Measurements from ENCODE around the gene WDR3.

Gene WDR3

DNA sequence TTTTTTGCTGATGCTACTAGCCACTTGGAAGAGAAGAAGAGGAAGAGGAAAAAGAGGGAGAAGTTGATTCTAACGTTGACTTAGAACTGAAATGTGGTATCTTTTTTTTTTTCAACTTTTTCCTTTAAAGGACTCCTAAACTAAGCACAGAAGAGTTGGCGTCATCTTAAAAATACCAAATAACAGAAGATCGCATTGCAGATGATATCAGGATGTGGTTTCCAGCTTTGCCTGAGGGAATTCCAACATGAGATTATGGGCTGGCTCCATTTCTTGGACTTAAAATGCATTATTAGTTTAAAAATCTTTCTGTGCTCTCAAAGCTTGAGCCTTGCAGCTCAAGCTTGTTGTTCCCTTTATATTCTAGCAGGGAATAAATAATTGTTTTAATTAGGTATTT, 29.8 kb downstream of the WDR3 start:
- no peak for DNase-seq

DNA sequence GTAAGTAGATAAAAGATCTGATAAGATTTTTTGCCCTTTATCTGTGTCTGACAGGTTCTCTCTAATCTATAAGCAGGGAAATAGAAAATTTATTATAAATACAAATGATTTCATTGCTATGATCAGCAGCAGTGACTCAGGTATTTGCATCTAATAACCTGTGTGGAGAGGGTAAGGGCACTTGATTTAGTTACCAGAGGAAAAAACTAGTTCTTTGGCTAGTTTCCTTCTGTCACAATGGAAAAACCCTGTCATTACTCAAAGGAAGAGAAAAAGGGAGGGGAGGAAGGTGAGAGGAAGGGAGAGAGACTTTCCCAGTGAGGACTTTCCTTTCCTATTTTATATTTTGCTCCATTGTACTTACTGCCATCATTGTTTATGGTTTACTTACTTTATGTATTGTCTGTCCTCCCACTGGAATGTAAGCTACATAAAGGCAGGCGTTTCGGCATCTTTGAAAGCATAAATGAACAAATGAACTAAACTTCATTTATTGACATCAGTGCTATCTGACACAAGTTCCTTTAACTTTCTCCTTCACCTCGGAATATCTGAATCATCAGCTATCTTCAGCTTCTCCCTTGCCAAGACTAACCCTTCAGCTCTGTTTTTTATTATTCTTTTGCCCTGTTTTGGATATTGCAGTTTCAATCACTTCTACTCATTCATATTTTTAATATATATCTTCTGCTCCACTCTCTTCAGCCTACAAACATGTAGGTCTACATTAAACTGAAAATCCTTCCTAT, 34.9 kb downstream of the WDR3 start:
- no peak for DNase-seq

DNA sequence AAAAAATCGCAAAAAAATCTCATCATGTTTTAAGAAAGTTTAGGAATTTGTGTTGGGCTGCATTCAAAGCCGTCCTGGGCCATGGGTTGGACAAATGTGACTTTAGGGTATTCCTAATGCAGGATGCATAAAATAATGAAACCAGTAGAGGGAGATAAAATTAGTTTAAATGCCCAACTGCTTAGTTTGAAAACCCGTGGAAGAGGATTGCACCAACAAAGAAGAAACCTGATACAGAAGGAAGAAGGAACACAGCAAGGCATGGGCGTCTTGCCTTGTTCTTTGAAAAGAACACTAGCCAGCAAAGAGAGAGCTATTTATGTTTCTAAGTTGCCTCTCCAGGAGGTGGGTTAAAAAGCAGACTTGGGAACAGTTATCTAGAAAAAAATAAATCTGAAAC, 37.9 kb downstream of the WDR3 start:
- no peak for DNase-seq

DNA sequence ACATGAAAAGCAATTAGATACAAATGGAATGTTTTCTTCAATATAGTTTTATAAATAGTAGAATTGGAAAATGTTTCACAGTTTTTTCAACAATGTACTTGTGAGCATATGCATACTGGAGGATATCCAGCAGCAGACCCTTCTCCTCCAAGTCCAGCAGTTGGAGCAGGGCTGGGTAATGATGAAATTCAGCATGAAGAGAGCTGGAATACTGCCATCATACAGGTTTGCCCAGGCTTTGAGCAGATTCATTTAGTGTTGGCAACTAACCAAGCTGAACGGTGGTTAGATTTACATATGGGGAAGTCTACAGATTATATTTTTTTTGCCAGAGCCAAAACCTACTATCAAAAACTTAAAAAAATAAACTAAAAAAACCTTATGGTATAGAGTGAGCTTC, 38.3 kb downstream of the WDR3 start:
- peak; percentile 36 for DNase-seq

DNA sequence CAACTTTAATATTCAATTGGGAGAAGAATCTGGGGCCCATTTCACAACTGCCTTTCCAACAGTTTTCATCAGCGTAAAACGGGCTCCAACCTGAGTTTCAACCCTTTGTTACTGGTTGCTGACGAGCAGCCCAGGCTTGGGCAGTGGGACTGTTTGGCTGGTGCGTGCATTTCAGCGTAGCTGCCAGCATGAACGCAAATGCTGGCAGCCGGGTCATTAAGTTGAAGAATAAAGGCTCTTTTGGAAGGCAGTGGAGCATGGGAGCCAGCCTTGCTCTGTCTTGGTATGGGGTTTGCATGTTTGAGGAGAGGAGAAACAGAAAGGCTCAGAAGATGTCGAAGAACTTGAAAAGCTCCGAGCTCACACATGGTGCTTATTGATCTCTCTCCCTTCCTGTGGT, 40.7 kb downstream of the WDR3 start:
- DNase-seq = no peak

DNA sequence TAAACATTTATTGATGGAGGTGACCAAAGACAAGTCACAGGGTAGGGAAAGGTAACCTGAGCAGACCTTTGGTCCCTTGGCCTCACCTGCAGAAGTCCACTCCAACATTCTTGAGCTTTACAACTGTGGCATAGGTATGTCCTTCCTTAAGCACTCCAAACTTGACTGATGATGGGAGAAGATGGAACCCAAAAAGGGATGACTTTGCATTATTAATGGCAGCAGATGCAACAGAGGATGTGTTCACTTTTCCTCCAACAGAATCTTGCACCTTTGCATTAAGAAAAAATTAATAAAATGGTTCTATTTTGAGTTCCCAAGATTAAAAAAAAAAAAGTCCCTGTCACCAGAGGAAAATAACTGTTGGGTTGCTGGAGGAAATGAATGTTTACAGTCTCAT, 42.2 kb downstream of the WDR3 start:
- DNase-seq = no peak

DNA sequence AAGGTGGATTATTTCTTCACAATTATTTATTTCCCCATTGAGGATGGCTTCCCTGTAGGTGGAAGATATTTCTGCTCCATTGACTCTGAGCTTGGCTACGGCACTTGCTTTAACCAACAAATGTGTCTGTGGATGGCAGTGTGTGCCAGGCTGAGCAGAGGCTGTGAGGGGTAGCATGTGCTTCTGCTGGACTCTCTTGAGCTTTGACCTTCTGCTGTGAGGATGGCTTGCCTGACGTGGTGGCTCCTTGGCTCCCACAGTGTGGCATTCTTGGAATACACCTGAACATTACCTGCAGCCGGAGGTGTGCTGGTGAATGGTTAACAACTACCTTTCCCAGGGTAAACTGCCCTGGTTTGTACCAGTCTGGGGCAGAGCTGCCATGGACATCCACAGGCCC, 46.8 kb downstream of the WDR3 start:
- DNase-seq = no peak

DNA sequence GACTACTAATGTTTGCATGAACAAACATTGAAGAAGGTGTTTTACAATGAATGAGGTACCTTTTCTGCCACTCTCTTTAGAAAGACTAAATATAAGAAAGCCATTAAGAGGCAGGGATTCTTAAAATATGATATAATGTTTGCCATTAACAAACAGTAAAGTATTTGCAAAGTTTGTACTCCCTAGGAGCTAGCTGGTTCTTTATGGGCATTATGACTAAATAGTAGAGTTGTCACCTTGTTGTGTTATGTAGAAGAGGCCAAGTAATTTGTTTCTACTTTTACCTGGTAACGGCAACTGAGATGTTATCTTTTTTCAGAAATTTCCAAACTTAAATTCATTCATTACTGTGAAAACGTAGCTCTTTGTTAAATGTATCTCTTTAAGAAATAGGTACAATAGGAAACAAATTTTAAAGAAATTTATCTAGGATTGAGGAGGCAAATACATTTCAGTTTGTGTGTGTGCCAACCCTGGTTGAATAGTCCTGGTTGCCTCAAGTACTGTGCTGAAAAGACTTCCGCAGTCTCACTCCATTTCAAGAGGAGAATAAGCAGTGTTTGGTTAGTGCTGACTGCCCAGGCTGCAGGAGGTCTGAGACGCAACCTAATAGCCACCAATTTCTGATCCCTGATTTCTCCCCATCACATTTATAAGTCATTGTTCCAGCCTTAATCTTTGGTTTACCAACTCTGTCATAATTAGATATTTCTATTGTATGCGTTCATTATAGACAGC, 52.1 kb downstream of the WDR3 start:
- no peak for DNase-seq

DNA sequence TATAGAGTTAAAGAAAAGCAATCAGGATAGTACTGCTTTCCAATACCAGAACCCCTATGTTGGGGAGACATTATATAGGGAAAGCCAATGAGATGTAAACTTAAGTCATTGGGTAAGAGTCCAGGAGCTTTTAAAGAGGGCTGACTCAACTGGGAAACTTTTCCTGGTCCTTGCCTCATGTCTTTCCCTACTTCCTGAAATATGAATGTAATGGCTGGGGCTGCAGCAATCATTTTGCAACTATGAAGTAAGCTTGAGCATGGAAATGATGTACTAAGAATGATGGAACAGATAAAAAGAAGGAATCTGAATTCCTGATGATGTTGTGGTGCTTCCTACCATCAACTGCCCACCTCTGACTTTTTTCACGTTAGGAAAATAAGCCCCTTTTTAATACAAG, 55.7 kb downstream of the WDR3 start:
- DNase-seq = no peak

DNA sequence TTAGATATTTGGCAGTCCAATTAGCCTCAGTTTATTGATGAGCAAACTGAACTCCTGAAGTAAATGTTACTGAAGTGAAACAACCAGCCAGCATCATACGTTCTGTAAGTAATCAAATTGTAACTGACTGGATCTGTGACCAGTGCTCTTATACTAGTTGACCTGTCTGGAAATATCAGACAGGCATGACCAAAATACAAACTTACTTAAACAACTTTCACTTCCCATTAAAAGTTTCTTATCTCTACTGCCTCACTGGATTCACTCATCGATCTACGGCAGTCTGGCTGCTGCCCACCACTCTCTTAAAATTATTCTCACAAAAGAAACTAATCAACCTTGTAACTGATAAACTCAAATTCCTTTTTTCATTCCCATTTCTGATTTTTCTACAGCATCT, 56.4 kb downstream of the WDR3 start:
- no peak for DNase-seq

DNA sequence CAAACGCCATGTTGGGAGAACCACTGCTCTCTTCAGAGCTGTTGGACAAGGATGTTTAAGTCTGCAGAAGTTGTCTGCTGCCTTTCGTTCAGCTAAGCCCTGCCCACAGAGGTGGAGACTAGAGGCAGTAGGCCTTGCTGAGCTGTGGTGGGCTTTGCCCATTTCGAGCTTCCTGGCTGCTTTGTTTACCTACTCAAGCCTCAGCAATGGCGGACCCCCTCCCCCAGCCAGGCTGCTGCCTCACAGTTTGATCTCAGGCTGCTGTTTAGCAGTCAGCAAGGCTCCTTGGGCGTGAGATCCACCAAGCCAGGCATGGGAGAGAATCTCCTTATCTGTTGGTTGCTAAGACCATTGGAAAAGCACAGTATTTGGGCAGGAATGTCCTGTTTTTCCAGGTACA, 74.8 kb downstream of the WDR3 start:
- no peak for DNase-seq

DNA sequence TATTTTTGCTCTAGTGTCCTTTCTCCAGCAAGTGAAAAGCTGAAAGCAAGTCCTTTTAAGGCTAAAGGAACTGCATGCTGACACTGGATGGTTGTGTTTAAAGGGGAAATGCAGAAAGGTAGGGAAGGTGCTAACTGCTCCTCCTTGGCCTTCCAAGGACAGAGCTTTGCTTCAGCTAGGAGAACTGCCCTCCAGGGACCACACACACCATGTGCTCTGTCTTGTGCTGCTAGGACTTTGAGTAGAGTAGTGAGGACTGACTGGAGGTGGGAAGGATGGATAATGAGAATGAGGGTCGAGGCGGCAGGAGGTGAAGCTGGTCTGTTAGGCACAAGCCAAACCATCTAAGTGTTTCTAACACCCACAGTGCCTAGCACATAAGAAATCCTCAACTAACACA, 77.9 kb downstream of the WDR3 start:
- DNase-seq = no peak

DNA sequence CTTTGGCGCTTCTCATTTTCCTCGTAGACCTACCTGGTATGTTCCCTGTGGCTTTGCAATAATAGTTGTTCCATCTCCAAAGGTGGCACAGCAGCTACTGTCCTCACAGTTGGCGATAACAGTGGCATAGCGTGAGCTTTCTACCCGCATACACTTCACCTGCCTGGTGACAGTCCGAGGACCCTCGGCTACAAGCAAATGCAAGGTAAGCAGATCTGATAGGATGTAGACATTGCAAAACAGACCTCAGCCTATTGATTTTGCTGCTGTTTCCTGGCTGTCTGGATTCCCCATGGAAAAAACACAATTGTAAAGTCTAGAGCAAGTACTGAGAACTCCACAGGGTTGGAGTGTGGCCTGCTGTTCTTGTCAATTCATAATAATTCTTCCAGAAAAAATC, 78.5 kb downstream of the WDR3 start:
- DNase-seq = no peak

DNA sequence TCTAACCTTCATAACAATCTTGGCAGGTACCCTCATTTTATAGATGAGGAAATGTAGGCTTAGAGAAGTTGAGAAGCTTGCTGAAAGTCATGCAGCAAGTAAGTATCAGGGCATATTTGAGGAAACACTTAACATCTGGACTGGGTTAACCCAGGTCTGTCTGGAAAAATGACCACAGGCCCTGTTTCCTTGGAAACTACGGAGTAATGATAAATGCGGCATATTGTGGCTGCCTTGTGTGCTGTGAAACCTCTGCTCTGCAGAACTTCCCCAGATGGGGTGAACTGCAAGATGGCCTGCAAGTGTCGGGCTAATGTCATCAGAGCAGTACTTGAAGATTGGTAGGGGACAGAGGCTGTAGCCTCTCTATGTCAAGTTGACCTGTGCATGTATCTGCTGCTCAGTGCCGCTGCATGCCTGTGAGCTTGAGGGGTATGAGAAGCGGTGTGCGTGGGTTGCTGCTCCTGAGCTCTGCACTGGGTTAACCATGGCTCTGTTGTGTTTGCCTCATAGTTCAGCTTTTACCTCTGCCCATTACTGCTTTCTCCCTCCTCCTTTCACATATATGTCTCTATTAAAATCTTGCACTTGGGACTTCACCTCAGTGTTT, 83.1 kb downstream of the WDR3 start:
- no peak for DNase-seq

DNA sequence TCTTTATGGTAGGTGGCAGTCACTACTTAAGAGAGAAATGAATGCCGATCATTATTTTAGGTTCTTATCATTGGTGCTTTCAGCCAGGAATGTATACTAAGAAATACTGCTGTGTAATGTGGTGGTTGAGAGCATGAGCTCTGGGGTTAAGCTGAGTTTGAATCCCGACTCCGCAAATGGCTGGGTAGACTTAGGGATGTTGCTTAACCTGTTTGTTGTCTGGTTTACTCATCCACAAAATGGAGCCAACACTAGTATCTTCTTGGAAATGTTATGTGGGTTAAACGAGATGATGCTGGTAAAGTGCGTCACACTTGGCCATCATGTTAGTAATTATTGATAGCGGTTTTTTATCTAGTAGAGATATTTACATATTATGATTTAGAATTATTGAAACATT, 83.8 kb downstream of the WDR3 start:
- DNase-seq = no peak

DNA sequence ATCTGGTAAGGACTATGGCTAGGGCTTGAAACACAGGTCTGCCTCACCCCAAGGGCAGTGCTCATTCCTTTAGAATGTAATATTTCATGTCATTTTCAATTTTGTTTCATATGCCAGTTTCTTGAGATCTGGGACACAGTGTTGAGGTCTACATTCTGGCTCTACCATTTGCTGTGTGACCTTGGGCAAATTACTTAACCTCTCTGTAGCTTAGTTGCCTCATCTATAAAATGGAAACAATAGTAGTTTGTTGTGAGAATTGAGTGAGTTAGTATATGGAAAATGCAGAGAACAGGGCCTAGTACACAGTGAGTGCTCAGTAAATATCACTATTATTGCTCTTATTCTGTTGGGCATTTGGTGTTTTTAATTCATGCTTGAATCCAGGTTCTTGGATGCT, 84.4 kb downstream of the WDR3 start:
- no peak for DNase-seq
